WTC11 (cell line): ENCODE data around the gene PPP3CB. TPM values are rescaled to one million over a fixed set of nuclear protein-coding genes. Genes with fewer than 3 reads are reported as not detected.

Experiments used
- ARID4B ChIP-seq: sonication (generic); formaldehyde crosslinking; IDR thresholded peaks from 2 replicates; pipeline ENCODE4 v1.8.0; 2023; ENCODE audit warnings: missing genetic modification reagents, mild to moderate bottlenecking, borderline replicate concordance
- ATF6 ChIP-seq: sonication (generic); formaldehyde crosslinking; IDR thresholded peaks from 2 replicates; pipeline ENCODE4 v1.8.1; 2023; ENCODE audit warnings: mild to moderate bottlenecking, missing genetic modification reagents
- E2F5 ChIP-seq: sonication (generic); formaldehyde crosslinking; IDR thresholded peaks from 2 replicates; pipeline ENCODE4 v1.8.1; 2022; ENCODE audit warnings: mild to moderate bottlenecking, moderate library complexity, missing genetic modification reagents
- EMX1 ChIP-seq: fragments of 250-450 bp; sonication (Bioruptor Pico); IDR thresholded peaks from 2 replicates; pipeline ENCODE4 v1.8.0; 2021; ENCODE audit warnings: mild to moderate bottlenecking
- ESRRA ChIP-seq: sonication (generic); formaldehyde crosslinking; IDR thresholded peaks from 2 replicates; pipeline ENCODE4 v1.8.1; 2022; ENCODE audit warnings: mild to moderate bottlenecking, missing genetic modification reagents, borderline replicate concordance
- GABPB1 ChIP-seq: sonication (generic); formaldehyde crosslinking; IDR thresholded peaks from 2 replicates; pipeline ENCODE4 v1.8.1; 2023; ENCODE audit warnings: mild to moderate bottlenecking, missing genetic modification reagents
- GTF2I ChIP-seq: fragments of 250-450 bp; sonication (Bioruptor Pico); conservative IDR thresholded peaks from 2 replicates; pipeline ENCODE4 v1.4.0; 2021; ENCODE audit warnings: mild to moderate bottlenecking
- JAZF1 ChIP-seq: fragments of 250-450 bp; sonication (Bioruptor Pico); IDR thresholded peaks from 2 replicates; pipeline ENCODE4 v1.9.0; 2021; ENCODE audit warnings: moderate library complexity, mild to moderate bottlenecking, inconsistent platforms
- MLX ChIP-seq: sonication (generic); formaldehyde crosslinking; IDR thresholded peaks from 2 replicates; pipeline ENCODE4 v1.8.1; 2023; ENCODE audit warnings: mild to moderate bottlenecking, missing genetic modification reagents, moderate library complexity
- MYBL2 ChIP-seq: sonication (generic); formaldehyde crosslinking; IDR thresholded peaks from 2 replicates; pipeline ENCODE4 v1.8.1; 2023; ENCODE audit warnings: mild to moderate bottlenecking, moderate library complexity, missing genetic modification reagents
- NR2C2 ChIP-seq: sonication (generic); formaldehyde crosslinking; IDR thresholded peaks from 2 replicates; pipeline ENCODE4 v1.8.0; 2022; ENCODE audit warnings: mild to moderate bottlenecking, missing genetic modification reagents
- PRRX2 ChIP-seq: fragments of 250-450 bp; sonication (Bioruptor Pico); IDR thresholded peaks from 2 replicates; pipeline ENCODE4 v1.8.0; 2021; ENCODE audit warnings: mild to moderate bottlenecking
- RELA ChIP-seq: sonication (generic); formaldehyde crosslinking; IDR thresholded peaks from 2 replicates; pipeline ENCODE4 v1.8.1; 2022; ENCODE audit warnings: missing genetic modification reagents, mild to moderate bottlenecking, borderline replicate concordance
- ZNF263 ChIP-seq: sonication (generic); formaldehyde crosslinking; IDR thresholded peaks from 2 replicates; pipeline ENCODE4 v1.8.1; 2022; ENCODE audit warnings: low read depth, mild to moderate bottlenecking, moderate library complexity, missing genetic modification reagents
- ZNF281 ChIP-seq: sonication (generic); formaldehyde crosslinking; IDR thresholded peaks from 2 replicates; pipeline ENCODE4 v1.8.0; 2023; ENCODE audit warnings: mild to moderate bottlenecking, missing genetic modification reagents
- ZNF317 ChIP-seq: sonication (generic); formaldehyde crosslinking; IDR thresholded peaks from 2 replicates; pipeline ENCODE4 v1.8.1; 2023; ENCODE audit warnings: low read depth, mild to moderate bottlenecking, moderate library complexity, missing genetic modification reagents, borderline replicate concordance
- ZNF532 ChIP-seq: fragments of 250-450 bp; sonication (Bioruptor Pico); IDR thresholded peaks from 2 replicates; pipeline ENCODE4 v1.9.0; 2021; ENCODE audit warnings: mild to moderate bottlenecking, borderline replicate concordance
- total RNA-seq: library from RNA; stranded (reverse); gene quantifications from 3 replicates; pipeline ENCODE4 v1.2.3, GENCODE V29; 2021

PPP3CB gene
- total RNA-seq, 1 experiment from 2014 or later, result 30.0 TPM

- TF ChIP-seq ZNF281, result no peak
- TF ChIP-seq ESRRA, result no peak
- TF ChIP-seq E2F5 (CRISPR knock-in tag), result peak; percentile 74
- TF ChIP-seq GTF2I (CRISPR knock-in tag), result no peak
- TF ChIP-seq EMX1 (CRISPR knock-in tag), result no peak
- no peak for TF ChIP-seq MLX (CRISPR knock-in tag)
- TF ChIP-seq ZNF317 (CRISPR knock-in tag), result no peak
- no peak for TF ChIP-seq JAZF1 (CRISPR knock-in tag)
- no peak for TF ChIP-seq ZNF263
- peak; percentile 69; the same call in 1 of the 2 replicates for TF ChIP-seq RELA (CRISPR knock-in tag)
- TF ChIP-seq ATF6 (CRISPR knock-in tag), result no peak
- TF ChIP-seq GABPB1 (CRISPR knock-in tag), result peak; percentile 39
- no peak for TF ChIP-seq PRRX2 (CRISPR knock-in tag)
- TF ChIP-seq NR2C2 (CRISPR knock-in tag), result peak; percentile 54; the same call in 1 of the 2 replicates
- TF ChIP-seq ARID4B (CRISPR knock-in tag), result no peak
- no peak for TF ChIP-seq ZNF532
- peak; percentile 79; the same call in 1 of the 2 replicates for TF ChIP-seq MYBL2
These were observed 82.1 kb downstream of the PPP3CB start, which contains the start of gene ANXA7 (continued) for GRCh38 chr10:73413528-73414229.
